Activated T-cell treated with anti-CD3 and anti-CD28 coated beads, Interleukin-2, amount 50 U/mL, for 48 hours (primary cell): ENCODE data around the gene KCNAB2.
A peak's percentile ranks its signal among the peaks of the same experiment; 100 is the strongest.

Experiments used
- DNase-seq, 2 experiments: peaks; one replicate each; pipeline ENCODE4 v3.0.0-alpha.2; 2020

Gene KCNAB2

DNA sequence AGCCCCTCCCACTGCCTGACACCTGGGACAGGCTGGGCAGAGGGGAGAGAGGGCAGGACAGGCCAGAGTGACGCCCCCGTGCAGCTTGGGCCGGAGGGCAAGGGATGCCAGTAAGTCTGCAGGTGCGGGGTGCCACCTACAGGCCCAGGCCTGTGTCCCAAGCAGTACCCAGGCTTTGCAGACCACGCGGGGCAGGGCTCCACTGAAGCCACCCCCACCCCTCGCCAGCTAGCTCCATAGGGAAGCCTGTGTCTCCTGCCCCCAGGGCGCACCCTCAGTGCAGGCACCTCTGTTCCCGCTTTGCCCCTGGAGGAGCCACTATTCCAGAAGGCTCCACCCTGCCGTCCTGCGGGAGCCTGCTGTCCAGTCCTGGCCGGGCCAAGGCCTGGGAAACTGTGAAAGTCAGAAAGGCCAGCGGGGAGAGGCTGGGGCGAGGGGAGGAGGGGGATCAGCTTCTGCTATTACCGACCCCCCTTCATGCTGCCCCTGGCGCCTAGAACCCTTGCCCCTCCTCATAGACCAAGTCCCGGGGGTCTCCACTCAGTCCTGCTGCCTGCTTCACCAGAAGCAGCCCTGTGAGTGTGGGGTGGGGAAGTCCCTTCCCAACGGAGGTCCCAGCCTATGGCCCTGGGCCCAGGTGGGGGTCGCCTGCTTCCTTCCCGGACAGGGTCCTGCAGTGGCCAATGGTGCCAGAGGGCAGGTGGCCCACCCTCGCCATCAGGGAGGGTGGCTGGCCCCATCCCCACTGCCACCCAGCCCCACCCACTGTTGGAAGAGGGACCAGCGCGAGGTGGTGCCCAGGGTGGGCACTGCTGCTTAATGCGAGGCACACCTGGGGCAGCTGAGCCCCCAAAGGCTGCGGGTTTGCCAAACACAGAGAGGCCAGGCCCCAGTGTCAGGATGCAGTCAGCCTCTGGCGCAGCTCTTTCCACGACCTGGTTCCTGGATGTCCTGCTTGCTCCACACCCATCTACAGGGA lies 54.4 kb downstream of the KCNAB2 start:
- DNase-seq = no peak

DNA sequence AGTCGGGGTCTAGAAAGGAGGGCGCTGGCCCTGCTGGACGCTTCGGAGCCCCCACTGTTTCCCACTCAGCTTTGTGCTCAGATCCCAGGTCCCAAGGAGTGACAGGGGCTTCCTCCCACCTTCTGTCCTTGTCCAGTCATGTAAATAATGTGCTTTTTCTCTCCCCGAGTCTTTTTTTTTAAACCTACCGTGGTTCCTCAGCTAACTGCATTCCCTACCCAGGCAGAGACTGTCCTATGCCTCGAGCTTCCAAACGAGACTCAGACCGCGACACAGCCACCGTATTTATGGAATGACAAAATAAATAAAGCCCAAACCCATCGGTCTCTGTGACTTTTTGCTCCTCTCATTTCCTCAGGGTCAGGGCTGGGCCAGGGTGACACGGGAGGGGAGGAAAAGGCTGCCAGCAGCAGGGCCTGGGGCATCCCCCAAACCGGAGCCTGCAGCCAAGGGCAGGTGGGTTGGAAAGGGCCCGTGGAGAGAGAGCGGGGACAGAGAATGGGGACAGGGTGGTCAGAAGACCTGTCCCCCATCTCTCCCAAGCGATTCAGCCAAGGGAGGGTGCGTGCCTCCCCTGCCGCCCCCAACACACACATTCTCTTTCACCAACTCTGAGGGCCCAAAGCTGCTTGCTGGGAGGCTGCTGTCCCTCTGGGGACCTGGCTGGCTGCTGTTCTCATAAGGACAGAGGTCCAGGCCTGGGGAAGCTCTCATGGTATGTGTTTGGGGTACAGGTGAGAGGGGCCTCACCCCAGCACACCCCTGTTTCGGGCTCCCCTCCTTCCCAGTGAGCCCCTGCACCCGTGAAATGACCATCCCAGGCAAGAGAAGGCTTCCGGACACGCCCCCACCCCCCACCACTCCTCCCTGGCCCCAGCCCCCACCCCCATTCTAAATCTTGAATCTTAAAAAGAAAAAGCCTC lies 55.4 kb downstream of the KCNAB2 start:
- peak; percentile 41 to 42 for DNase-seq

DNA sequence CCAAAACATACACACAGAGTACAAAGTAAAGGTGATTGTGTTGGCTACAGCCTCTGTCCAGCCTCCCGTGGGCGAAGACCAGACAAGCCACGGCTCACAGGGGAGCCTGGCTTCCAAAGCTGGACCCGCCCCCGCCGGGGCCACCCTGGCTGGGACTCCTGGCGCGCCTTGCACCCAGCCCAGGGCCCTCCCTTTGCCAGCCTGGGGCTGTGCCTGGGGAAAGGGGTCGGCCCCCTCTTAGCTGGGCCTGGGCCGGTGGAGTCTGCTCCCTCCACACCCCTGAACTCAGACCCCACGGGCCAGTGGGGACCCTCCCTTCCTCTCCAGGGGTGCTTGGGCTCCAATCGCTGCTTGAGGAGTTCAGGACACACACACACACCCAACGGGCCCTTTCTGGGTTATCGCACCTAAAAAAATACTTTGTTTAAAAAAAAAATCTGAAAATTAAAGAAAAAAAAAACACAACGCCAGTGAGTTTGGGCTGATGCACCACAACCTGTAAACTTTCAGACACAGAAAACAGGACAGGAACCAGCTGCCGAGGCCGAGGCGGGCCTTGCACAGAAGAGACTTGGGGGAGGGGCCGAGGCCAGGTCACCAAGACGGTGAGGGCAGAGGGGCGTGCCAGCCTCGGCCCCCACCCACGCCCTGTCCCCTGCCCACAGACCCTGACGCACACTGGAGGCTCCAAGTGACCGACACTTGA lies 56.3 kb downstream of the KCNAB2 start:
- no peak for DNase-seq

DNA sequence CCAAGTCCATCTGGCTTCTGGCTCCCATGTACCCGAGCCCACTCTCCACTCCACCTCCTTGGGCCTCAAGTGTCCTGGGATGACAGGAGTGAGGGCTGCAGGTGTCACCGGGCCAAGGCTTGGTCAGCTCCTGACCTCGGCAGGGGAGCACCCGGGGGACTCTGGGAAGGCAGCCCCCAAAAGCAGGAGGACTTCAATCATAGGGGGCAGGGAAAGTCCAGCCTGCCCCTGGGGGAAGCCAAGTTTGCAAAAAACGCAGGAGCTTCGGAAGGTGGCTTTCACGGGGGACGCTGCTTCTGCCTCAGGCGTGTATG lies 56.8 kb downstream of the KCNAB2 start:
- DNase-seq = no peak

DNA sequence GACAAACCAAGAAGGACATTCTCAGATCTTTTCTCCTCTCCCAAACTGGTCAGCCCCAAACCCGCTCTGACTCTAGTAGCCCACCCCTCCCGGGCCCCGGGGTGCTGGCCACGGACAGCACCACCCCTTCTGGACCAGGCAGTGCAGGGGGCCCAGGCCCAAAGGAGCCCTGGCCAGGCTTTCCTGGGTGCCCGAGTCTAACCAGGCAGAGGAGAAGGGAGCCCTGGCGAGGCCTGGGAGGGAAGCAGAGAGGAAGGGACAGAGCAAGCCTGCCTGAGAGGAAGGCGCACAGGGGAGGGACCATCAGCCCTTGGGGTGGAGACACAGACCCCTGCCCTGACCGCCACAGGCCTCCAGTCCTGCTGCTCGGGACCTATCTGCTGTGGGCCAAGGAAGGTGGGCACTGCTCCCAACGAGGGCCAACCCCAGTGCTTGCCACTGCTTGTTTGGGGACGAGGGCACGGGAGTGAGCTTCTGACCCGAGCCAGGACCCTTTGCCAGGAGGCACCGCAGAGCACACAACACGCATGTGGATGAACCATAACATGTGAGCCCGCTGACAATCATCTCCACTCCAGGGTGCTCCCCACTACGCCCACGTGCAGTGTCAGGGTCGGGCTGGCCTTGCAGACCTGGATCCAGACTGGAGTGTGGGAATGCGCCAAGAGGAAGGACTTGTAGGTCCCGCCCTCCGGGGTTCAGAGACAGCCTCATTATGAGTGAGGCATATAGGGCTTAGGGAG lies 57.6 kb downstream of the KCNAB2 start:
- no peak for DNase-seq

DNA sequence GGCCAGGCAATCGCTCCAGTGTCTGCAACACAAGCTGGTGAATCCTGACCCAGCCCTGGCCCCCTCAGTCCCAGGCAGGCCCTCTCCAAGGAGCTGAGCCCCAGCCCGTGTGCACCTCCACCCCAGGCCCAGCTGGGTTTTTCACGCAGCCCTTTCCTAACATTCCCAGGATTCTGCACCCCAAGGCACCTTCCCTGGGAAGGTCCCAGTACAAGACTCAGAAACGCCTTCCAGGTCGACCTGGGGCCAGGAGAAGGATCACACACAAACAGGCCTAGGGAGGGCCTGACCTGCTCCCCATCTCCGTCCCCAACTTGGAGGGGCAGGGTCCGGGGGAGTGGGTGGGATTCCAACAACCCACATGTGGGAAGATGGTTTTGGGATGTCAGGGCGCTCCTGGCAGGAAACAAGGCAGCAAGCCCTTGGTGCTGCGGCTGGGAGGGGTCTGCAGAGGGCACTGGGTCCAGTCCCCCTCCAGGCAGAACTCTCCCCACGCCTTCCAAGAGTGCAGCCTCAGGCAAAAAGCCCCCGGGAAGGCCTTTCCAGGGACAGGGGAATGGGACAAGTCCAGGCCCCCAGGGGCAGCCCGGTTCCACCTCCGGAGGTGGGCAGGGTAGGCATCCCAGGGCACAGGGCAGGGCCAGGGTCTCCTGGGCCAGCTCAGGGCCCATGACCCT lies 58.3 kb downstream of the KCNAB2 start:
- DNase-seq = no peak

DNA sequence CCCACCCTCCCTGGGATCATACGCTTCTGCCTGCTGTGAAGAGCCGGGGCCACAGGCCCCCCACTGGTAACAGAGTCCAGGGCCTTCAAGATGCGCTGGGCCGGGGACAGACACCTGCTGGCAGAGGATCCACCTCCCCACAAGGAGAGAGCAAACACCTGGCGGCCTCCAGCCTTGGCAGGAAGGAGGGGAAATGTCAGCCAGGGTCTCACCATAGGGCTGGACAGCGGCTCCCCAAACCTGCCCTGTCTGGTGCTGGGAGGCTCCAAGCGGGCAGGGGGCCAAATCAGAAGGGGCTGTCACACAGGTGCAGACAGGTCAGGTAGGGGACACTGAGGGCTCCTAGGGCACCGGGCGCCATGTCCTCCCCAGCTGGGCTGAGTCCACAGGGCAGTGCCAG lies 58.9 kb downstream of the KCNAB2 start:
- no peak for DNase-seq

DNA sequence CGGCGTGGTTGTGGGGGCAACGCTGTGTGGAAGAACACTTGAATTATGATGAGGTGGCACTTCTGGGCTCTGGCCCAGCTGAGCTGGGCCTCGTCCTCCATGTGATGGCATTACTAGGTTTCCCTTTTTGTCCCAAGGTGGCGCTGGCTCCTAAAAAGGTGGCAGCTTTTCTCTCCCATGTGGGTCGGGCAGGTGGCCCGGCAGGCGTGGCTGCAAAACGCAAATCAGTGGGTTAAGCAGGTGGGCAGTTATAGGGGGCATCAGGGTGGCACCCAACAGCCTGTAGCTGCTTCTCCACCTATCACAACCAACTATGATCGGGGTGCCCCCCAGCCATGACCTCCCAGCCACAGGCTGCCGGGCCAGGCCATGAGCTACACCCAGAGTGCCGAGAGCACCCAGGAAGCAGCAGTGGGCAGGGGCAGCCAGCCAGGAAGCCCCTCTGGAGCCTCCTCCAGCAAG lies 59.6 kb downstream of the KCNAB2 start:
- DNase-seq = no peak

DNA sequence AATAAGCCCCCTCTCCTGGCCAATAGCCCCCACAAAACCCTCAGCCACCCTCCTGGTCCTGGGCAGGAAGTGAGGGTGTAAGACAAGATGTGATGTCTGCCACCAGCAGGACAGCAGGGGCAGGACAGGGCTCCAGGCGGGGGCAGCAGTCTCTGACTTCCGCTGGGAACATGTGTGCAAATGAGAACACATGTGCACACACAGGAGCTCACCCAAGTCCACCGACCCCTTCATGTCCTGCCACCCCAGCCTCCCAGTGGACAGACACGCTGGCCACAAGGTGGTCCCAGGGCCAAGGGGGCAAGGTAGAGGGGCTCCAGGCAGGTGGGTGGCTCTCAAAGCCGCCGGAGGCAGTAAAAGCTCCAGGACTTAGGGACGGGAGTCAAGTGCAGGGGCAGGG lies 60.1 kb downstream of the KCNAB2 start:
- no peak for DNase-seq

DNA sequence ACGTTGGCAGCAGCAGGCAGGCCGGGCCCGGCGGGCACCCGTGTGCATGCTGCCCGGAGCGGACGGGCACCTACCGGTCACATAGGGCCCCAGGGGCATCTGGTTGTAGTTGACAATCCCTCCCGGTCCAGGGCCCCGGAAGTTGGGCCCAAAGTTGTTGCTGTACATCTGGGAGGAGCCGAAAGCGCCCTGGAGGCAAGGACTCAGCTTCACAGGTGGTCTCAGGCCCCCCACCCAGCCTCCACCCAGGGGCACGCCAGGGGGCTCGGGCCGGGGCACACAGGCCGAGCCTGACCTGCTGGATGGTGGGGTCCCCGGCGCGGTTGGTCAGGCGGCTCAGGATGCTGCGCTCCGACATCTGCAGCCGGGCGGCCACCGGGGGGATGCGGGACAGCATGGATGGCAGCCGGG lies 60.6 kb downstream of the KCNAB2 start:
- no peak for DNase-seq

DNA sequence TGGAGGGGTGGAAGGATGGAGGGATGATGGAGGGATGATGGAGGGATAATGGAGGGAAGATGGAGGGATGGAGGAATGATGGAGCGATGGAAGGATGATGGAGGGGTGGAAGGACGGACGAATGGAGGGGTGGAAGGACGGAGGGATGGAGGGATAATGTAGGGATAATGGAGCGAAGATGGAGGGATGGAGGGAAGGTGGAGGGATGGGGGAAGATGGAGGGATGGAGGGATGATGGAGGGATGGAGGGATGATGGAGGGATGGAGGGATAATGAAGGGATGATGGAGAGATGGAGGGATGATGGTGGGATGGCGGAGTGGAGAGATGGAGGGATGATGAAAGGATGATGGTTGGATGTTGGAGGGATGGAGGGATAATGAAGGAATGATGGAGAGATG lies 61.3 kb downstream of the KCNAB2 start:
- DNase-seq = no peak

DNA sequence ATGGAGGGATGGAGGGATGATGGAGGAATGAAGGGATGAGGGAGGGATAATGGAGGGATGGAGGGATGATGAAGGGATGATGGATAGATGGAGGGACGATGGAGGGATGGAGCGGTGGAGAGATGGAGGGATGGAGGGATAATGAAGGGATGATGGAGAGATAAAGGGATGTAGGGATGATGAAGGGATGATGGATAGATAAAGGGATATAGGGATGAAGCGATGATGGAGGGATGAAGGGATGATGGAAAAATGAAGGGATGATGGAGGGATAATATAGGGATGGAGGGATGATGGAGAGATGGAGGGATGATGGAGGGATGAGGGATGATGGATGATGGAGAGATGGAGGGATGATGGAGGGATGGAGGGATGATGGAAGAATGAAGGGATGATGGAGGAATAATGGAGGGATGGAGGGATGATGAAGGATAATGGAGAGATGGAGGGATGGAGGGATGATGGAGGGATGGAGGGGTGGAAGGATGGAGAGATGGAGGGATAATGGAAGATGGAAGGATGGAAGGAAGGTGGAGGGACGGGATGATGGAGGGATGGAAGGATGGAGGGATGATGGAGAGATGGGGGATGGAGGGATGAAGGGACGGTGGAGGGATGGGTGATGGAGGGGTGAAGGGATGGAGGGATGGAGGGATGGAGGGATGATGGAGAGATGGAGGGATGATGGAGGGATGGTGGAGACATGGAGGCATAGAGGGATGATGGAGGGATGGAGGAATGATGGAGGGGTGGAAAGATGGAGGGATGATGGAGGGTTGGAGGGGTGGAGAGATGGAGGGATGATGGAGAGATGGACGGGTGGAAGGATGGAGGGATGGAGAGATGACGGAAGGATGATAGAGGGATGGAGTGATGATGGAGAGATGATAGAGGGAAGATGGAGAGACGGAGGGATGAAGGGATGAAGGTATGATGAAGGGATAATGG lies 62.0 kb downstream of the KCNAB2 start:
- DNase-seq = no peak

DNA sequence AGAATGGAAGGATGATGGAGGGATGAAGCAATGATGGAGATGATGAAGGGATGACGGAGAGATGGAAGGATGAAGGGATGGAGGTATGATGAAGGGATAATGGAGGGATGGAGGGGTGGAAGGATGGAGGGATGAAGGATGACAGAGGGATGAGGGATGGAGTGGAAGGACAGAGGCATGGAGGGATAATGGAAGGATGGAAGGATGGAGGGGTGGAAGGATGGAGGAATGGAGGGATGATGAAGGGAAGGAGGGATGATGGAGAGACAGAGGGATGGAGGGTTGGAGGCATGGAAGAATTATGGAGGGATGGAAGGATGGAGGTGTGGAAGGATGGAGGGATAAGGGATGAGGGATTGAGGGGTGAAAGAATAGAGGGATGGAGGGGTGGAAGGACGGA lies 62.8 kb downstream of the KCNAB2 start:
- no peak for DNase-seq

DNA sequence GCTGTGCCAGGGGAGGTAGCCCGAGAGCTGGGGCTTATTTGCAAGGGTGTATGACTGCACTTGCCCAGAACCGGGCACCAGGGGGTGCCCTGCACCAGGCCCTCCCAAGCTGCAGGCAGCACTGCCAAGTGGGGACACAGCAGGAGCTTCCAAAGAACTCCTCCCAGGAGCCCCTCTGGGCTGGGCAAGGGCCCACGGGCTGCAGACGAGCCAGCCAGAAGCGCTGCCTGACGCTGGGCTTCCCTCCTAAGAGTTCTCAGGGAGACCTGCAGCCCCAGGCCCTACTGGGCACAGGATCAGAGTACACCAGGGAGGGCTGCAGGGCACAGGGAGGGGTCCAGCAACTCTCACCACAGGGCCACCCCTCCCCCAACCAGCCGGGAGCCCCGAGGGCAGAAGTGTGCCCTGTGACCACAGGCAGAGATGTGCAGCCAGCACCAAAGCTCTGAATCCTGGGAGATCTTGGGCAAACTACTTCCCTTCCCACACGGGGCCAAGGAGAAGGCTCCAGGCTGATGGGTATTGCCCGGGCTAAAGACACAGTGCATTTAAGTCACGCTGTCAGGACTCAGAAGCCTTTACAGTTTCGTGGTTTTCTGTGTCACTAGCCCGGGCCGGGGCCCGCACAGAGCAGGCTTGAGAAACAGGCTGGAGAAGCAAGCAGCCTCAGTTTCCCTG lies 63.4 kb downstream of the KCNAB2 start:
- DNase-seq = peak; percentile 55 to 67

DNA sequence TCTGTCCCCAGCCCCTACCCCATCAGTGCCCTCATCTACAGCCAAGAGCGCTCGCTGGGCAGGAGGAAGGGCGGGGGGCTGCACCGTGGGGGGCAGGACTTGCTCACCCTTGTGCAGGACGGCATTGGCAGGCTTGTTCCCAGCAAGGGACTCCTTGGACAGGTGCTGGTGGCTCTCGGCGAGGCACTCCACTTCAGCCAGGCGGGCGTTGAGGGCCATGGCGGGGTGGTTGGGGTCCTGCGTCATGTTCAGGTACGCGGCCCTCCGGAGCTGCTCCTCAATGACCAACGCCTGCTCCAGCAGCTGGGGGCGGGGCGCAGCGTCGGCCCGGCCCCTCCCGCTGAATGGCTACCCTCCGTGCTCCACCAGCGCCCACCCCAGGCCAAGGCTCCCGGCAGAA lies 64.0 kb downstream of the KCNAB2 start:
- DNase-seq = no peak

DNA sequence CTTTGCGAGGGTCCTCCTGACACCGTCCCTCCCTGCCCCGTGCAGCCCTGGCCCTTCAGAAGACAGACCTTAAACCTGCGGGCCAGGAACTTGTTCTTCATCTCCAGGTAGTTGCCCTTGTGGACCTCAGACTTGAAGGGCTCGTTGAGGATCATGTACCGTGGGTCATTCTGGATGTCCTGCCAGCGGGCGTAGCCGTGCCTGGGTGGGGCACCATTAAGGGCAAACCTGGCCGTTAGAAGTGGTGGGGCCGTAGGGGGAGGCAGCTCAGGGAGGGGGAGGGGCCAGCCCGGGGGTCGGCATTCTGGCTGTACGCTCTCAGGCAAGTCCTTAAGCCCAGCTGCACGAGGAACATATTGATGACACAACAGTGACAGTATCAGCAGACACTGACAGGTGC lies 64.6 kb downstream of the KCNAB2 start:
- DNase-seq = no peak

DNA sequence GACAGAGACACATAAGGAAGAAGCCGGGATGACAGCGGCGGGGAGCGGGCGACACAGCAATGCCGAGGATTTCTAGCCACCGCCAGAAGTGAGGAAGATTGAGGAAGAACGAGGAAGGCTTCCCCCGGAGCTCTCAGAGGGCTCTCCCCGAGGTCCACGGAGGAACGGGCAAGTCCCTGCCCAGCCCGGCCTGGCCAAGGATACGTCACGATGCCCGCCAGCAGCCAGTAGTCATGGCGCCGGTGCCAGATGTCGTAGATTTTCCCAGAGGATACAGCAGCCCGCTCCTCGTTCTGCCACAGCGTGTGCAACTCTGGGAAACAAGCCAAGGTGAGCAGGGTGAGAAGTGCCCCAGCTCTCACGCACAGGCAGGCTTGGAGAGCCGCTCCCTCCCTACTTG lies 65.9 kb downstream of the KCNAB2 start:
- DNase-seq = no peak

DNA sequence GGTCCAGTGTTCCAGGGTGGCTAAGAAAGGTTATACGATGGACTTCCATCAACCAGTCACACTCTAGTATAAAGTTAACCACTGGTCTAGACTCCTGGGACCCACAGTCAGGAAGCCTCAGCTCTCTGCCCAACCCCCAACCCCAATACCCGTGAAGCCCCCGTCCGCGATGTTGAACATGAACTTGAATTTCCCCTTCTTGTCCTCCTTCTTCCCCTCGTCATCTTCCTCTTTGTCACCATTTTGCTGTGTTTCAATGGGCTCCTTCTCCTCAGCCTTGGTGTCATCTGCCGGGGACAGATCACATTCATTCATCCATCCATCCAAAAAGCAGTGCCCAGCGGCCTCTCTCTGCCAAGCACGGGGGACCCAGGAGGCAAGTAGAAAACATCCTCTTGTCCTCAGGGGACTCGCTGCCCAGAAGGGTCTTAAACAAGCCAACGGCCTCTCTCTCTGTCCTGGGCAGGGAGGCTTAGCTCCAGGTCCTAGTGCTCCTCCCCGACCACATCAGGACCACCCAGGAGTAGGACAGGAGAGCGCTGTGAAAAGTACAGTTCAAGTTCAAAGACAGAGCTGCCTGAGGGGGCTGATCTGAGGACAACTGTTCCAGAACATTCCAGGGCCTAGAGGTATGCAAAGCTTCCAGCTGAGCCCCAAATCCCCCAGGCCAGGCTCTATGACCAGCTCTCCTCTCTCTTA lies 66.5 kb downstream of the KCNAB2 start:
- DNase-seq = no peak

DNA sequence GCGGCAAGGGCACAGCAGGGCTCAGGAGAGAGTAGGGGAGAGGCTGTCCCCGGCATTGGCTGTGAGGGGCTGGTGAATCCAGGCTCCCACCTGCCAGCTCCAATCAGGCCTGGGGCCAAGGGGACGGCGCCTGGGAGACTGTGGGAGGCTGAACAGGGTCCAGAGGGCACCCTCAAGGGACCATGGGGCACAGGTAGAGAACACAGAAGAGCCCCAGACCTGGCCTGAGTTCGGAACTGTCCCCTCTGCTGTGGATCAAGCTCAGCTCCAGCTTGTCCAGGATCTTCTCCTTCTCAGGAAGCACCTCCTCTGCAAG lies 67.0 kb downstream of the KCNAB2 start:
- no peak for DNase-seq

DNA sequence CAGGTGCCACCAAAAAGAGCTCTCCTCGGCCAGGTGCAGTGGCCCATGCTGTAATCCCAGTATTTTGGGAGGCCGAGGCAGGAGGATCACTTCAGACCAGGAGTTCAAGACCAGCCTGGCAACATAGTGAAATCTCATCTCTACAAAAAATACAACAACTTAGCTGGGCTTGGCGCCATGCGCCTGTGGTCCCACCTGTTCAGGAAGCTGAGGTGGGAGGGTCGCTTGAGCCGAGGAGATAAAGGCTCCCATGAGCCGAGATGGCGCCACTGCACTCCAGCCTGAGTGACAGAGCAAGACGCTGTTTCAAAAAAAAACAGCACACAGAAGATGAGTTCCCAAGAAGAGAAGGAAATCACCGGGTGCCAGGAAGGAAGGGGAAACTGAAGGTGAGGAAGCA lies 67.4 kb downstream of the KCNAB2 start:
- DNase-seq = no peak
